Stimulated activated effector memory CD8-positive, alpha-beta T cell treated with anti-CD3 and anti-CD28 coated beads, Interleukin-12 subunit alpha, Interleukin-12 subunit beta, amount 100 ng/mL, for 72 hours (primary cell): ENCODE measurements around the gene BPIFB6.
"Not testable (repeated sequence)": the region's sequence is repeated elsewhere in the genome, so short reads cannot be mapped to it uniquely, and the experiment has no call there.

Source experiments
- ATAC-seq: fragments of 150-1000 bp; cut with Tn5 transposase; 2 replicates; pipeline ENCODE4 v1.10.0; 2021
- DNase-seq, 2 donors: peaks; one replicate each; pipeline ENCODE4 v3.0.0; 2021 to 2022; ENCODE audit warnings: low spot score in 2 of 2
- H3K27ac Mint-ChIP-seq: one replicate; pipeline ENCODE4 v1.8.0; 2022; ENCODE audit warnings: mild to moderate bottlenecking, mixed read lengths
- H3K36me3 Mint-ChIP-seq: one replicate; pipeline ENCODE4 v1.8.0; 2022; ENCODE audit warnings: mild to moderate bottlenecking, mixed read lengths
- H3K4me1 Mint-ChIP-seq: one replicate; pipeline ENCODE4 v1.8.0; 2022; ENCODE audit warnings: mixed read lengths
- H3K4me3 Mint-ChIP-seq: one replicate; pipeline ENCODE4 v1.8.0; 2022; ENCODE audit warnings: mild to moderate bottlenecking, mixed read lengths
- H3K9me3 Mint-ChIP-seq: one replicate; pipeline ENCODE4 v1.8.0; 2022; ENCODE audit warnings: mixed read lengths

The BPIFB6 gene

GRCh38 chr20:33030569-33030968 is 879 bp upstream of the BPIFB6 start:
- Mint-ChIP-seq H3K4me1 (no peaks in the 10 kb centered on the region), H3K36me3 (no peaks in the 10 kb centered on the region), H3K27ac (no peak overlapping the region), H3K4me3 (no peak overlapping the region), H3K9me3 (no peaks in the 10 kb centered on the region)
- ATAC-seq: no peak
- no peak for DNase-seq

GRCh38 chr20:33032555-33032954 is 1.1 kb downstream of the BPIFB6 start:
- Mint-ChIP-seq H3K4me1 (no peaks in the 10 kb centered on the region), H3K36me3 (no peaks in the 10 kb centered on the region), H3K27ac (no peak overlapping the region), H3K9me3 (no peaks in the 10 kb centered on the region), H3K4me3 (no peak overlapping the region)
- DNase-seq: no peak
- ATAC-seq: no peak

DNA sequence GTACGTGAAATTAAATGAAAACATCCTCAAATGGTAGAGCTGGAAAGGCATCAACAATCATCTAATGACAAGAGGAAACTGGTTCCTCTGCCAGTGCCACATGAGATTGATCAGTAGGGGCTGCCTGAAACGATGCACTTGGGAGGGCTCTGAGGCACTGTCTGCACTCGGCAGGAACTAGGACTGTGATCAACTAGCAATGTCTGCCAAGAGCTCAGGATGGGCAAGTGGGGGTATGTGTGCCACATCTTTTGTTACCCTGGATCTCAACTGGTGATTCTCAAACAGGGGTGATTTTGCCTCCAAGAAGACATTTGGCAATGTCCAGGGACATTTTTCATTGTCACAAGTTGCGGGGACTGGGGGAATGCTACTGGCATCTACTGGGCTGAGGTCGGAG is 1.9 kb downstream of the BPIFB6 start:
- Mint-ChIP-seq H3K4me3 (no peak overlapping the region), H3K9me3 (no peaks in the 10 kb centered on the region), H3K36me3 (no peaks in the 10 kb centered on the region), H3K4me1 (no peaks in the 10 kb centered on the region), H3K27ac (no peak overlapping the region)
- ATAC-seq (no peak), DNase-seq (no peak)

DNA sequence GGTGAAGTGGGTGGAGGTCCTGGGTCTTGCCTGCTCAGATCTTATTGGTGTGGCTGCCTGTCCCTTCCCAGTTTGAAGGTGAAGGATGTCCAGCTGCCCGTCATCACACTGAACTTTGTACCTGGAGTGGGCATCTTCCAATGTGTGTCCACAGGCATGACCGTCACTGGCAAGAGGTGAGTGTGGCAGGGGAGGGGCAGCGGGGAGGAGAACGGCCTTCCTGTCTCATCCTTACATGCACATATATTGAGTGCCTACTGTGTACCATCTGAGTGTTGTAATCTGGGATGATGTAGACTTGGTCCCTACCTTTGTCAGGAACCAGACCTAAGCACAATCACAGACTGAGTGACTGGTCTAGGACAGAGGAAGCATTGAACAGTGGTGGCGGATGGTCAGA is 2.7 kb downstream of the BPIFB6 start:
- H3K9me3 Mint-ChIP-seq: no peaks in the 10 kb centered on the region
- no peaks in the 10 kb centered on the region for H3K4me1 Mint-ChIP-seq
- ATAC-seq (no peak), DNase-seq (no peak)
- H3K27ac Mint-ChIP-seq: no peak overlapping the region
- no peak overlapping the region for H3K4me3 Mint-ChIP-seq
- H3K36me3 Mint-ChIP-seq: no peaks in the 10 kb centered on the region

DNA sequence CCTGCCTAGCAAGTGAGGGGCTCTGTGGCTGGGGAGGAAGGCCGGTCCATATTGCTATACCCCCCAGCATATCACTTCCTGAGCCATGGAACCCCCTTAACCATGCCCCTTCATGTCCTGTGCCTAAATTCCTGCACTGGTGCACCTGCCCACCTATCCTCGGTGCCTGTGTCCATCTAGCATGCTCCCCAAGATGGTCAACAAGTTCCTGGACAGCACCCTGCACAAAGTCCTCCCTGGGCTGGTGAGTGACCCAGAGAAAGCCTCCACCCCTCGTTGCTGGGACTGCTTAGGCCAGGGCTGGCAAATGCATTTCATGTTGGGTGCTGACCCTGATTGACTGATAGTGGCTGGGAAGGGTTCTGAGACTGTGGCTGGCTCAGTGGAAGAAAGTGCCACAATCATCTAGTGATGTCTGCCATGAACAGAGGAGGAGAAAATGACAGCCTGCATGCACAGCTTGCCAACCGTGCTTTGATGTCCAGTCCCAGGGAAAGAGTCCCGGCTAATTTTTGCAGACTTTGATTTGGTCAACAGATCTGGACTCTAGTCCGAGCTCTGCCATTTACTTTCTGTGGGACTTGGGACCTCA is 3.5 kb downstream of the BPIFB6 start:
- H3K9me3 Mint-ChIP-seq: no peaks in the 10 kb centered on the region
- no peak for DNase-seq
- H3K27ac Mint-ChIP-seq: no peak overlapping the region
- no peaks in the 10 kb centered on the region for H3K4me1 Mint-ChIP-seq
- H3K4me3 Mint-ChIP-seq: no peak overlapping the region
- H3K36me3 Mint-ChIP-seq: no peaks in the 10 kb centered on the region
- ATAC-seq: no peak

DNA sequence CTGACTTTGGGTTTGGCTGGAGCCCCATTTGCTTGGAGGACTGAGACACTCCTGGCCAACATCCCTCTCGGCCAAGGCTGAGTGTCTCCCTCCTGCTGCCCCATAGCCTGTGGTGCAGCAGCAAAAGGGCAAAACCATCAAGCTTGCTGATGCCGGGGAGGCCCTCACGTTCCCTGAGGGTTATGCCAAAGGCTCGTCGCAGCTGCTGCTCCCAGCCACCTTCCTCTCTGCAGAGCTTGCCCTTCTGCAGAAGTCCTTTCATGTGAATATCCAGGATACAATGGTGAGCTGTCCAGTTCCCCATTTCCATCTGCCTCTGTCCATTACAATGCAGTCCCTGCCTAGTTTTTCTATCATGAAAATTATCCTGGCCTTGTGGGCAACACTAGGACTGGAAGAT is 6.0 kb downstream of the BPIFB6 start:
- H3K36me3 Mint-ChIP-seq: no peaks in the 10 kb centered on the region
- ATAC-seq (no peak), DNase-seq (no peak)
- H3K4me1 Mint-ChIP-seq: no peaks in the 10 kb centered on the region
- H3K4me3 Mint-ChIP-seq: no peak overlapping the region
- H3K27ac Mint-ChIP-seq: no peak overlapping the region
- H3K9me3 Mint-ChIP-seq: no peaks in the 10 kb centered on the region

GRCh38 chr20:33038243-33038642 is 6.8 kb downstream of the BPIFB6 start:
- no peak for DNase-seq
- H3K36me3 Mint-ChIP-seq: no peaks in the 10 kb centered on the region
- H3K9me3 Mint-ChIP-seq: no peaks in the 10 kb centered on the region
- no peak overlapping the region for H3K27ac Mint-ChIP-seq
- no peaks in the 10 kb centered on the region for H3K4me1 Mint-ChIP-seq
- no peak overlapping the region for H3K4me3 Mint-ChIP-seq
- no peak for ATAC-seq

DNA sequence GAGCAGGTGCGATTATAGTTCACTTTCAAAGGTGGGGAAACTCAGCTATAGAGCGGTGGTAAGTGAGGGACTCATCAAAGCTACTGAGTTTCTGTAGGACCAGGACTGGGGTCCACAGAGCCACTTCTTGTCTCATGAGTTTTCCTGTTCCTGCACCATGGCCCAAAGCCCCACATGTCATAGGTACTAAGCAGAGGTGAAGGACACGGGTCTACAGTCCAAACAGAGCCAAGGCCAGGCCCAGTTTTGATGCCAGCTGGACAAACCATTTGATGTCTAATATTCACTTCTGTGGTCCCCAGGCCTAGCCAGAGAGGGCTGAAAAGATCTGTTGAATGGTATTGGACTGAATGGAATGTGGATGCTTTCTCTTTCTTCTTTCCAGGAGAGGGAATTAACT is 11.0 kb downstream of the BPIFB6 start:
- no peak overlapping the region for H3K4me3 Mint-ChIP-seq
- H3K9me3 Mint-ChIP-seq: peaks cover 7% of the 10 kb centered on the region
- no peak overlapping the region for H3K27ac Mint-ChIP-seq
- H3K4me1 Mint-ChIP-seq: no peaks in the 10 kb centered on the region
- DNase-seq (no peak), ATAC-seq (no peak)
- H3K36me3 Mint-ChIP-seq: no peaks in the 10 kb centered on the region

DNA sequence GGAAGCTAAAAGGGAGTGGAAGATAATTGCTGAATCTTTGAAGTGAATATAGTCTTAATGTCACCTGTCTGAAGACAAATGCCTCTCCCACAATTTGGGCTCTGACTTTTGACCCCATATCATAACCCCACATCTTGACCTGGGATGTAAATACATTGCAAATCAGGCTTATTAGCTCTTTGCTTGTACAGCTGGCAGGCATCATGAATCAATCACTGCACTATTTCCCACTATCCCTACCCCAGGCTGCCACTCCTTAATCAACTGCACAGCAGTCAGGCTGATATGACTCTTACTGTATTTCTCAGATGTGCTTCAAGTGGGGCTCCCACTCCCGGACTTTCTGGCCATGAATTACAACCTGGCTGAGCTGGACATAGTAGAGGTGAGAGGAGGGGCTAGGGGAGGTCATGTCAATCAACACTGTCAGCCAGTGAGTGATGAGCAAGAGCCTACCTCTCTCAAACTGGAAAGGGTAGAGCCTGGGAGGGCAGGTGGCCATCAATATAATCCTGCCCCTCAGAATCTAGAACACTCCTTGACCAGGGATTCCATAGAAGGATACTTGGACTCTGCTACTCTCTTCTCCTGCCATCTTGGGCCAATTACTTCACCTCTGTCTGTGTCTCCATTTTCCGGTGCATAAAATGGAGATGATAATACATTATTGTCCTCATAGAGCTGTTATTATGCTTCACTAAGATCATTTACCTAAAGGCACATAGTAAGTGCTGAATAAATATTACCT is 11.7 kb downstream of the BPIFB6 start:
- H3K27ac Mint-ChIP-seq: no peak overlapping the region
- H3K36me3 Mint-ChIP-seq: no peaks in the 10 kb centered on the region
- ATAC-seq (no peak), DNase-seq (no peak)
- no peak overlapping the region for H3K4me3 Mint-ChIP-seq
- H3K4me1 Mint-ChIP-seq: no peaks in the 10 kb centered on the region
- peaks cover 7% of the 10 kb centered on the region for H3K9me3 Mint-ChIP-seq

DNA sequence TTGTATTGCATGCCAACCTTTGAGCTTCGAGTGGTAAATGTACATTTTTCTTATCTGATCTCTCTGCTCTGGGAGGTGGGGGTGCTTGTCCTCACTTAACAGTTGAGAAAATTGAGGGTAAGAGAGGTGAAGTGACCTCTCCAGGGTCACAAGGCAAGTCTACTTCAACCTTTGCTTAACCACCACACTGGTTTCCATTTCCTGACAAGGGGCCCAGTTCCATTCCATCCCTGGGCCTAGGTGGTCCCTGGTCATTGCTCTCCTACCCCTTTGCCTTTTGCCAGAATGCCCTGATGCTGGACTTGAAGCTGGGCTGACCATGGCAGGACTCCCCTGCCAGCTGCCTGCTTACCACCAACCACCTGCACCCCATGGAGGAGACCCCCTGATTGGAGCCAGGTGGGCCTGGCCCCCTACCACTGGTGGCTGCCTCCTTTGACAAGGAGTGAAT is 12.3 kb downstream of the BPIFB6 start:
- DNase-seq (no peak), ATAC-seq (no peak)
- peaks cover 7% of the 10 kb centered on the region for H3K9me3 Mint-ChIP-seq
- no peaks in the 10 kb centered on the region for H3K36me3 Mint-ChIP-seq
- H3K4me1 Mint-ChIP-seq: no peaks in the 10 kb centered on the region
- H3K4me3 Mint-ChIP-seq: no peak overlapping the region
- H3K27ac Mint-ChIP-seq: no peak overlapping the region

DNA sequence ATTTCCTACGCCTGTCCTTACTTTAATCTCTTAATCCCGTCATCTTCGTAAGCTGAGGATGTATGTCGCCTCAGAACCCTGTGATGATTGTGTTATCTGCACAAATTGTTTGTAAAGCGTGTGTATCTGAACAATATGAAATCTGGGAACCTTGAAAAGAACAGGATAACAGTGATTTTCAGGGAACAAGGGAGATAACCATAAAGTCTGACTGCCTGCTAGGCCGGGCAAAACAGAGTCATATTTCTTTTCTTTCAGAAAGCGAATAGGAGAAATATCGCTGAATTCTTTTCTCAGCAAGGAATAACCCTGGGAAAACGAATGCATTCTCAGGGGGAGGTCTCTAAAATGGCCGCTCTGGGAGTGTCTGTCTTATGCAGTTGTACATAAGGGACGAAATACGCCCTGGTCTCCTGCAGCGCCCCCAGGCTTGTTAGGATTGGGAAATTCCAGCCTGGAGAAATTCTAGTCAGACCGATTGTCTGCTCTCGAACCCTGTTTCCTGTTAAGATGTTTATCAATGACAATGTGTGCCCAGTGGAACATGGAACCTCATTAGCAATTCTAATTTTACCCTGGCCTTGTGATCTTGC is 13.8 kb downstream of the BPIFB6 start:
- not testable (repeated sequence) for DNase-seq, H3K9me3 Mint-ChIP-seq, ATAC-seq, H3K27ac Mint-ChIP-seq, H3K4me1 Mint-ChIP-seq, H3K36me3 Mint-ChIP-seq, H3K4me3 Mint-ChIP-seq

- H3K36me3 Mint-ChIP-seq: no peaks in the 10 kb centered on the region
- H3K9me3 Mint-ChIP-seq: peaks cover 7% of the 10 kb centered on the region
- ATAC-seq (no peak), DNase-seq (no peak)
- H3K4me1 Mint-ChIP-seq: no peaks in the 10 kb centered on the region
- no peak overlapping the region for H3K27ac Mint-ChIP-seq
- no peak overlapping the region for H3K4me3 Mint-ChIP-seq
These were observed 15.0 kb downstream of the BPIFB6 start for GRCh38 chr20:33046412-33046811.

GRCh38 chr20:33051333-33051732 is 19.9 kb downstream of the BPIFB6 start:
- Mint-ChIP-seq H3K4me1 (no peaks in the 10 kb centered on the region), H3K27ac (no peak overlapping the region), H3K4me3 (no peak overlapping the region), H3K36me3 (no peaks in the 10 kb centered on the region), H3K9me3 (no peaks in the 10 kb centered on the region)
- DNase-seq (no peak), ATAC-seq (no peak)

GRCh38 chr20:33053291-33054106 is 22.1 kb downstream of the BPIFB6 start, which contains the start of gene BPIFB3:
Gene BPIFB3 (plus strand): TSS chr20:33053903. CDS start chr20:33055436, 1,533 bp downstream.
- no peak within 1 kb of the TSS for H3K4me3 Mint-ChIP-seq
- no peaks in the 10 kb centered on the region for H3K4me1 Mint-ChIP-seq
- no peak for ATAC-seq
- DNase-seq: no peak
- no peaks in the 10 kb centered on the region for H3K9me3 Mint-ChIP-seq
- no peak within 1 kb of the TSS for H3K27ac Mint-ChIP-seq
- no peaks in the 10 kb centered on the region for H3K36me3 Mint-ChIP-seq

DNA sequence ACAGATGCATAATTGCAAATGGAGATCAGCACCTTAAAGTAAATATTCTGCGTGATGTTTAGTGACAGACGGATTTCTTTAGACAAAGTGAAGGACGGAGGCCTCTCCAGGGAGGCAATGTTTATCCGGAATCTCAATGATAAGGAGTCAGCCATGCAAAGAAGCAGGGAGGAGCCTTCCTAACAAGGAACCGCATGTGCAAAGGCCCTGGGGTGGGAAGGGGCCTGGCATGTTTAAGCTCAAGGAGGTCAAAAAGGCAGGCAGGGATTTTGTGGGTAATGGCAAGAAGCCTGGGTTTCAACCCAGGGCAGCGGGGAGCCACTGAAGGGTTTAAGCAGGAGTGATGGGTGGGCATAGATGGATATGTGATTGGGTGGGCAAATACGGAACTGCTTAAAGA is 22.9 kb downstream of the BPIFB6 start:
- ATAC-seq (no peak), DNase-seq (no peak)
- Mint-ChIP-seq H3K36me3 (no peaks in the 10 kb centered on the region), H3K4me3 (no peak overlapping the region), H3K4me1 (no peaks in the 10 kb centered on the region), H3K9me3 (no peaks in the 10 kb centered on the region), H3K27ac (no peak overlapping the region)
